GM13977 (cell line): ENCODE results near the gene MAP1LC3A.
A peak's percentile ranks its signal among the peaks of the same experiment; 100 is the strongest.

ENCODE experiments used
- DNase-seq: peaks from one replicate; pipeline ENCODE4 v3.0.0; 2012; ENCODE audit warnings: low spot score
- in situ Hi-C: fragments of 300-500 bp; cut with MboI; formaldehyde crosslinking; loops from one replicate; pipeline ENCODE4 v1.12.0; 2022; ENCODE audit warnings: low sequenced_read_pairs, low pct_unique_long_range_greater_than_20kb, mixed read lengths, inconsistent platforms; ENCODE audit not compliant: unreplicated experiment
- TF ChIP-seq, protein P1 (sequence below): IDR thresholded peaks from 2 replicates; pipeline ENCODE4 v1.5.1; 2012; ENCODE audit warnings: mild to moderate bottlenecking, control low read depth; ENCODE audit not compliant: insufficient read depth; ENCODE audit errors: extremely low read depth, missing control alignments

The MAP1LC3A gene

DNA sequence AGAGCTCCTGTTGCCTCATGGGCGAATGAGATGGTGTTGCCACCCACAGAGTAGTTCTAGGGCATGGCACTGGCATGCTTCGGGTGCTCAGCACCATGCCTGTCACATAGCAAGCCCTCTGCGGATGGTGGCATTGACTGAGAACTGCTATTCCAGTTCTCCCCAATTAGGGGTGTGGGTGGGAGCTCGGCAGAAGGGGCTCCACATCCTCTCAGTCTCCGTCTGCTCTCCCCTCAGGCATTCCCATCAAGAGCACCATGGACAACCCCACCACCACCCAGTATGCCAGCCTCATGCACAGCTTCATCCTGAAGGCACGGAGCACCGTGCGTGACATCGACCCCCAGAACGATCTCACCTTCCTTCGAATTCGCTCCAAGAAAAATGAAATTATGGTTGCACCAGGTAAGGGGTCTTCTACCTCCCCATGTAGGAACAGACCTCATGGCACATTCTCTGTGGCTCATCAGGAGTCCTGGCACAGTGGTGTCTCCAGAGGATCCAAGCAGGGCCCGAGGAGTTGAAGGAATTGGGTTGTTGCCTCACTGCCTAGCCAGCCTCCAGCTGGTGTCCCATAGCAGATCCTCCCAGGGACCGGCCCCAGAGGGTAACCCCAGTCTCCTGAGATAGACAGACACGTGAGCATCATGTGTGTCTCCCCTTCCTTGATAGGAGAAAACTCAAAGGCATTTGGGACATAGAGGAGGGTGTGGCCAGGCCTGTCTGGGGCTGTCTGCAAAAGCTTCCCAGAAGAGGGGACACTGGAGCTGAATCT is 23.9 kb upstream of the MAP1LC3A start:
- TF ChIP-seq, protein P1, sequence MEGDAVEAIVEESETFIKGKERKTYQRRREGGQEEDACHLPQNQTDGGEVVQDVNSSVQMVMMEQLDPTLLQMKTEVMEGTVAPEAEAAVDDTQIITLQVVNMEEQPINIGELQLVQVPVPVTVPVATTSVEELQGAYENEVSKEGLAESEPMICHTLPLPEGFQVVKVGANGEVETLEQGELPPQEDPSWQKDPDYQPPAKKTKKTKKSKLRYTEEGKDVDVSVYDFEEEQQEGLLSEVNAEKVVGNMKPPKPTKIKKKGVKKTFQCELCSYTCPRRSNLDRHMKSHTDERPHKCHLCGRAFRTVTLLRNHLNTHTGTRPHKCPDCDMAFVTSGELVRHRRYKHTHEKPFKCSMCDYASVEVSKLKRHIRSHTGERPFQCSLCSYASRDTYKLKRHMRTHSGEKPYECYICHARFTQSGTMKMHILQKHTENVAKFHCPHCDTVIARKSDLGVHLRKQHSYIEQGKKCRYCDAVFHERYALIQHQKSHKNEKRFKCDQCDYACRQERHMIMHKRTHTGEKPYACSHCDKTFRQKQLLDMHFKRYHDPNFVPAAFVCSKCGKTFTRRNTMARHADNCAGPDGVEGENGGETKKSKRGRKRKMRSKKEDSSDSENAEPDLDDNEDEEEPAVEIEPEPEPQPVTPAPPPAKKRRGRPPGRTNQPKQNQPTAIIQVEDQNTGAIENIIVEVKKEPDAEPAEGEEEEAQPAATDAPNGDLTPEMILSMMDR, result no peak
- no peak for DNase-seq
- in situ Hi-C loops, result loop anchor here (10.0 kb wide), 1 partner anchor 230 kb away; no protein-coding TSS in a partner anchor

DNA sequence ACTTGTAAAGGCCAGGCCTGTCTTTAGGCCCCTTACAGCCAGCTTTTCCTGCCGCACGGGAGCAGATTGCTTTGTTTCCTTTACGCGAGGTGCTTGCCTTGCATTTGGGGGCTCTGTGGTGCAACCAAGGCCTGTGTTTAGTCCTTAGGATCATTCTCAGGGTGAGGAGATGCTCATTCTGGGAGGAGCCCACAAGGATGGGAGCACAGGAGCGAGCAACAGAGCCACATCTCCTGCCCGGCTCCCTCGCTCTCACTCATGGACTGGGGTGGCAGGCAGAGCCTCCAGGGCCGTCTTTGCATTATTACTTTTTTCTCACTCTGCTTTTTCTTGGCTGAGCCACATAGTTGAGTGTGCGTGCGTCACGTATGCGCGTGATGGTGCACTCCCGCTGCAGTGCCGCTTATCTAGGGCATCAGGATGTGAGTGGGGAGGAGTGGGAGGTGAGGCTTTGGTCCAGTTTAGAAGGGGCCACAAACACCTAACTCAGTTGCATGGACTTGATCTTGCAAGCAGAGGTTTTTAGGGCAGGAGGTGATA is 23.1 kb upstream of the MAP1LC3A start:
- DNase-seq, result no peak
- in situ Hi-C loops, result loop anchor here (10.0 kb wide), 1 partner anchor 229 kb away; no protein-coding TSS in a partner anchor
- TF ChIP-seq, protein P1, result no peak

DNA sequence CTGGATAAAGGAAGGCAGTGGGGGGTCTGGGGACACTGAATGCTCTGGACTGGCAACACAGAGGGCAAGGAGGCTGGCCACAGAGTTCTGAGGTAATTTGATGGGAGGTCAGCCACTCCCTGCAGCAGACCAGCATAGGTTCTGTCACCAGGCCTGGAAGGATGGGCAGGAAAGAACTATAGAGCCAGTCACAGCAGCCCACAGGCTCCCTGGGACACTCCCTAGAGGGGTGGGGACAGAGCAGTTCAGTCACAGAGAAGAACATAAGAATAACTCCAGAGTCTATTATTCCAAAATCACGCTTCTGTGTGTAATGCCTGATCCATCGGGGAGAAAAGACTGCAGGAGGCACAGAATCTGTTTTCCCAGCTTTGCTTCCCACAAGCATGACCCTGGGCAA is 22.7 kb upstream of the MAP1LC3A start:
- TF ChIP-seq, protein P1, result no peak
- in situ Hi-C loops, result loop anchor here (10.0 kb wide), 1 partner anchor 229 kb away; no protein-coding TSS in a partner anchor
- DNase-seq, result no peak

DNA sequence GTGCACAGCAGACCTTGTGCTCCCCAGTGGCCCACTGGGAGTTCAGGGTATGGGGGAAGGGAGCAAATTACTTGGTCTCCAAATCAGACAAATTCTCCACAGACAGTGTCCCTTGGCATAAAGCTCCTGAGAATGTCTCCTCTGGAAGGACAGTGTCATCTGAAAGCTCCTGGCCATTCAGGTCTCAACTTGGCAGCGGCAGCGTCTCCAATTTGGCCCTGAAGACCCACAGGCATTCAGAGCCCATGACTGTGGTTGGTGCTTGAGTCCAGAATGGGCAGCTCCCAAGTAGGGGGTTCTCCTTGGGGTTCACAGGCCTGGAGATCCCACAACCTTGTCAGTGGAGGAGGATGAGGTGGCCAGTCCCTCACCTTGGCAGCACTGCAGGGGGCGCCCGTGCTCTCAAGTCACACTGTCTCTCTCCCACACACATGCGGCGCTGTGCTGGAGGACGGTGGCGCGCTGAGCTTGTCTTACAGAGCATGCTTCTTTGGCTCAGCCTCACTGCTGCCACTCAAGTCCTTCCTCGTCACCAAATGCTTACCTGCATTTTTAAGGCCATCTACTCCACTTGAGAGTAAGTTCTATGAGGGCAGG is 21.6 kb upstream of the MAP1LC3A start:
- DNase-seq, result no peak
- TF ChIP-seq, protein P1, result peak; percentile 58
- in situ Hi-C loops, result loop anchor here (10.0 kb wide), 1 partner anchor 228 kb away; no protein-coding TSS in a partner anchor

DNA sequence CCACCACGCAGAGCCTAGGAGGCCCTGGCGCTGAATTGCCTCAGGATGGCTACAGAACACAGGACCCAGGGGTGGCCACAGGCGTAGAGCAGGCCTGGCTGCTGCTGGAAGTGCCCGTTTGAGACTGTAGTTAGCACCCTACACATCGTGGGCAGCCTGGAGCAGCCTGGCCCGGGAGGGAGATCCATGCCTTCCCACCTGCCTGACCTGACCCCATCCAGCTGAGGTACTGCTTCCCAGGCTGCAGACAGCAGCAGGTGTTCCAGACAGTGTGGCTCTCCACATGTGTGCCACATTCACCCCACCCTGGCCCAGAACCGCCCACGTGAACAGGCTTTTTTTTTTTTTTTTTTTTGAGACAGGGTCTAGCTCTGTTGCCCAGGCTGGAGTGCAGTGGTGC is 20.9 kb upstream of the MAP1LC3A start:
- no peak for DNase-seq
- TF ChIP-seq, protein P1, result no peak
- in situ Hi-C loops, result loop anchor here (10.0 kb wide), 1 partner anchor 227 kb away; no protein-coding TSS in a partner anchor

DNA sequence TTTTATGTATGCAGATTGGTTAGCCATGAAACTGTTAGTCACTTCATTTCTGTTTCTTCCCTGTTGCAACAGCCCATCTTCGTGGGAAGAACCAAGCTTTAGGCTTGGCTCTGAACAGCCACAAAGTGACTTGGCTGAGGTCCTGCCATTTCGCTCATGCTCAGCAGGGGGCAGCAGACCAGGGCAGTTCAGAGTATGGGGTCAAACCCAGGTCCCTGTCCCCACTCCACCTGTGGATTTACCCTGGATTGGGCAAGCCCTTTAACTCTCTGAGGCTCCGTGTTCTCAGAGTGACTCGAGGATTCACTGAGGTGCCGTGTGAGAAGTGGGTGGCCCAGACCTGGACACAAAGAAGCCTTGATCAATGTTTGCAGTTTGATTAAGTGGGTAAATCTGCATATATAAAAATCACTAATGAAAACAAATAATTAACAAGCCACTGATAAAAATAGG is 19.8 kb upstream of the MAP1LC3A start:
- peak; percentile 66 for DNase-seq
- TF ChIP-seq, protein P1, result peak; percentile 89
- in situ Hi-C loops, result loop anchor here (10.0 kb wide), 1 partner anchor 226 kb away; no protein-coding TSS in a partner anchor
